ENCODE results near the gene DCDC2B.
A peak's percentile ranks its signal among the peaks of the same experiment; 100 is the strongest.
"Not testable (repeated sequence)": the region's sequence is repeated elsewhere in the genome, so short reads cannot be mapped to it uniquely, and the experiment has no call there.

DCDC2B gene

GRCh38 chr1:32228771-32229170, 19.9 kb downstream of the DCDC2B start:
- DNase-seq: no peak

GRCh38 chr1:32231843-32232432, 23.0 kb downstream of the DCDC2B start:
- no peak for DNase-seq

- no peak for DNase-seq
Measured at GRCh38 chr1:32232558-32233304, 23.8 kb downstream of the DCDC2B start.

- no peak for DNase-seq
Measured at GRCh38 chr1:32234792-32235191, 25.9 kb downstream of the DCDC2B start.

GRCh38 chr1:32239337-32239736, 30.4 kb downstream of the DCDC2B start:
- no peak for DNase-seq

- peak; percentile 40 for DNase-seq
Measured at GRCh38 chr1:32239790-32240139, 30.9 kb downstream of the DCDC2B start.

- DNase-seq: peak; percentile 77
Measured at GRCh38 chr1:32240140-32240951, 31.5 kb downstream of the DCDC2B start.

- peak; percentile 82 for DNase-seq
Measured at GRCh38 chr1:32241001-32241763, 32.3 kb downstream of the DCDC2B start.

- peak; percentile 66 for DNase-seq
Measured at GRCh38 chr1:32242341-32242851, 33.5 kb downstream of the DCDC2B start.

GRCh38 chr1:32246888-32247273, 38.0 kb downstream of the DCDC2B start, which contains the start of gene FAM167B:
Gene FAM167B, plus strand, starts transcription at chr1:32247222. Its CDS starts 200 bp downstream, at chr1:32247422.
- DNase-seq: peak; percentile 46

GRCh38 chr1:32247452-32247851, 38.6 kb downstream of the DCDC2B start:
- DNase-seq: no peak

- DNase-seq: peak; percentile 80
Measured at GRCh38 chr1:32247983-32248889, 39.3 kb downstream of the DCDC2B start.

- DNase-seq: no peak
Measured at GRCh38 chr1:32249831-32250525, 41.1 kb downstream of the DCDC2B start.

- no peak for DNase-seq
Measured at GRCh38 chr1:32250893-32251716, 42.2 kb downstream of the DCDC2B start, which contains the start of gene LCK. Gene LCK, plus strand, starts transcription at chr1:32251265. Its CDS starts 23,065 bp downstream, at chr1:32274330.

GRCh38 chr1:32255072-32256071, 46.5 kb downstream of the DCDC2B start:
- no peak for DNase-seq

- DNase-seq: no peak
Measured at GRCh38 chr1:32256473-32257226, 47.8 kb downstream of the DCDC2B start.

GRCh38 chr1:32257227-32257508, 48.3 kb downstream of the DCDC2B start:
- no peak for DNase-seq

- not testable (repeated sequence) for DNase-seq
Measured at GRCh38 chr1:32263236-32263593, 54.3 kb downstream of the DCDC2B start.

All from right hindlimb (tissue), 1 donor.